BE2C (cell line): ENCODE results near the gene ANKRD31.

Source experiments
- DNase-seq: peaks from one replicate; pipeline ENCODE4 v3.0.0-alpha.2; 2020
- H3K27me3 ChIP-seq: fragments of 250-450 bp; sonication (Bioruptor Pico); 2 replicates; pipeline ENCODE4 v1.5.1; 2020; ENCODE audit warnings: mild to moderate bottlenecking
- H3K36me3 ChIP-seq: fragments of 250-450 bp; sonication (Bioruptor Pico); 2 replicates; pipeline ENCODE4 v1.5.1; 2020; ENCODE audit warnings: mild to moderate bottlenecking
- H3K4me1 ChIP-seq: fragments of 250-450 bp; sonication (Bioruptor Pico); 2 replicates; pipeline ENCODE4 v1.5.1; 2020
- H3K4me3 ChIP-seq: 2 replicates; pipeline ENCODE4 v1.5.1; 2011; ENCODE audit warnings: low read depth, low read length
- H3K9me3 ChIP-seq: fragments of 250-450 bp; sonication (Bioruptor Pico); 2 replicates; pipeline ENCODE4 v1.5.1; 2020
- TF ChIP-seq, protein P1 (sequence below): IDR thresholded peaks from 2 replicates; pipeline ENCODE4 v1.5.1; 2012; ENCODE audit warnings: mild to moderate bottlenecking, low read depth, low read length

Gene ANKRD31

DNA sequence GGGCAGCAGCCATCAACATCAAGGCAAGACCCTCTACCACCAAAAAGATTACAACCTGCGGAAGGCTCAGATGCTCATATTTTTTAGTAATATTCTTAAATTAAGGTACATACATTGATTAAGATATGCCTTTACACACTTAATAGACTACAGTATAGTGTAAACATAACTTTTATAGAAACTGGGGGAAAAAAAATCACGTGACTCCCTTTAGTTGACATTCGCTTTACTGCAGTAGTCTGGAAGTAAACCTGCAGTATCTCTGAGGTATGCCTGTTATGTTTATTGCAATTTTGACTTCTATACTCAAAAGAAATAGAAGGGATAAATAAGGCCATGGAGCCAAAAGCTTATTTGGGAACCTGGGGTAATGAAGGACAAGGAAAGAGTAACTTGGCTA, 169.2 kb downstream of the ANKRD31 start:
- no peak overlapping the region for H3K4me3 ChIP-seq
- no peaks in the 10 kb centered on the region for H3K9me3 ChIP-seq
- TF ChIP-seq, protein P1, sequence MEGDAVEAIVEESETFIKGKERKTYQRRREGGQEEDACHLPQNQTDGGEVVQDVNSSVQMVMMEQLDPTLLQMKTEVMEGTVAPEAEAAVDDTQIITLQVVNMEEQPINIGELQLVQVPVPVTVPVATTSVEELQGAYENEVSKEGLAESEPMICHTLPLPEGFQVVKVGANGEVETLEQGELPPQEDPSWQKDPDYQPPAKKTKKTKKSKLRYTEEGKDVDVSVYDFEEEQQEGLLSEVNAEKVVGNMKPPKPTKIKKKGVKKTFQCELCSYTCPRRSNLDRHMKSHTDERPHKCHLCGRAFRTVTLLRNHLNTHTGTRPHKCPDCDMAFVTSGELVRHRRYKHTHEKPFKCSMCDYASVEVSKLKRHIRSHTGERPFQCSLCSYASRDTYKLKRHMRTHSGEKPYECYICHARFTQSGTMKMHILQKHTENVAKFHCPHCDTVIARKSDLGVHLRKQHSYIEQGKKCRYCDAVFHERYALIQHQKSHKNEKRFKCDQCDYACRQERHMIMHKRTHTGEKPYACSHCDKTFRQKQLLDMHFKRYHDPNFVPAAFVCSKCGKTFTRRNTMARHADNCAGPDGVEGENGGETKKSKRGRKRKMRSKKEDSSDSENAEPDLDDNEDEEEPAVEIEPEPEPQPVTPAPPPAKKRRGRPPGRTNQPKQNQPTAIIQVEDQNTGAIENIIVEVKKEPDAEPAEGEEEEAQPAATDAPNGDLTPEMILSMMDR, result no peak
- DNase-seq, result no peak
- peaks cover 12% of the 10 kb centered on the region for H3K27me3 ChIP-seq
- H3K36me3 ChIP-seq, result no peaks in the 10 kb centered on the region; the same call in 1 of the 2 replicates
- H3K4me1 ChIP-seq, result no peaks in the 10 kb centered on the region

GRCh38 chr5:75062925-75063531, 173.7 kb downstream of the ANKRD31 start:
- TF ChIP-seq, protein P1, result no peak
- no peaks in the 10 kb centered on the region; the same call in 1 of the 2 replicates for H3K36me3 ChIP-seq
- DNase-seq, result no peak
- H3K27me3 ChIP-seq, result peaks cover 12% of the 10 kb centered on the region
- H3K4me1 ChIP-seq, result no peaks in the 10 kb centered on the region
- no peak overlapping the region for H3K4me3 ChIP-seq
- H3K9me3 ChIP-seq, result no peaks in the 10 kb centered on the region

DNA sequence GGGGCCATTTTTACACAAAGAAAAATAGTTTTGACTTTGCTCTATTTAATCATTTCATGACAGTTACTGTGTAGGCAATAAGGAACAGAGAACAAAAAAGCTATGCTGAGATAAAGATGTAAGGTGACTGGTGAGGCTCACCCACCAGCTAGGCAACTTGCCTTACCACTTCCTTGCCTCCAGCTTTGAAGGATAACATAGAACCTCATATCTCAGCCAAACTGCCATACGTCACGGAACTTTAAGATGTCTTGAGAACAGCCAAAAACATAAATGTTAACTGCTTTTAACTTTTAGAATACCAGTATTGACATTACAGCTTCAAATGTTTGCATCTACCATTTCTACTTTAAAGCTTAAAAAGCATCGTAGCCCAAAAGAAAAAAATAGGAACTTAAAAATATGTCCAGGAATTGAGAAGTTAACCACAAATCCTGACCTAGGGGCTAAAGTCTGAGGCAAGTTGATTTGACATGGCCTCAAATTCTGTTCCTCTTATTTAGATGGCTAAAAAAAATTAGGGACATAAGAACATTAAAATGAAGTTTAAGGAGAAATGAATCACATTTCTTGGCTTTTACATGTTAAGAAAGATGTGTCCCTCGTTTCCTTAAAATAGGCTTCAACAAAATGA, 176.6 kb downstream of the ANKRD31 start:
- DNase-seq, result no peak
- H3K4me1 ChIP-seq, result no peaks in the 10 kb centered on the region
- TF ChIP-seq, protein P1, result no peak

GRCh38 chr5:75058986-75059535, 177.6 kb downstream of the ANKRD31 start:
- peaks cover 27% of the 10 kb centered on the region for H3K27me3 ChIP-seq
- no peak for DNase-seq
- H3K4me1 ChIP-seq, result no peaks in the 10 kb centered on the region
- TF ChIP-seq, protein P1, result no peak
- H3K36me3 ChIP-seq, result no peaks in the 10 kb centered on the region
- no peak overlapping the region for H3K4me3 ChIP-seq
- no peaks in the 10 kb centered on the region for H3K9me3 ChIP-seq

More for the DNA sequence above, 176.6 kb downstream of the ANKRD31 start:
- H3K27me3 ChIP-seq, result peaks cover 17% of the 10 kb centered on the region
- no peak overlapping the region for H3K4me3 ChIP-seq
- H3K9me3 ChIP-seq, result no peaks in the 10 kb centered on the region
- no peaks in the 10 kb centered on the region for H3K36me3 ChIP-seq

DNA sequence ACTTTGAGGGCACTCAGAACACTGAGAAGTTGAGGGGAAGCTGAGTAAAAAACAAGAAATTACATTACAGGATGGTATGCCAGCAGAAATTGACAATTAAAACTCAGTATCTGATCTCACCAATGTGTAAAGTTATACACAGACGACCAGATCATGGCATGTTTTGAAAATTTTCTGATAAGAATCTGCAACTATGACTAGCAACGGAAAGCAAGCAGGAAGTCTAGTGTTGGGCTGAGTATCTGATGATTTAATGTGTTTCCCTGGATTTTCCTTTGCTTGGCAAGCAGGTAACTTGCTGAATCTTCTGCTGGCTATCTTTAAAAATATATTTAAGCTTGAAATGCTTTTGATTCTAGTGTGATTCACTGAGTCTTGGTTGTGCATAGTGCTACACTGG, 179.1 kb downstream of the ANKRD31 start:
- H3K27me3 ChIP-seq, result peaks cover 42% of the 10 kb centered on the region
- TF ChIP-seq, protein P1, result no peak

GRCh38 chr5:75055727-75056144, 180.9 kb downstream of the ANKRD31 start:
- Histone ChIP-seq H3K27me3 (peaks cover 60% of the 10 kb centered on the region), H3K9me3 (no peaks in the 10 kb centered on the region), H3K4me3 (no peak overlapping the region), H3K36me3 (no peaks in the 10 kb centered on the region), H3K4me1 (no peaks in the 10 kb centered on the region)
- no peak for DNase-seq
- TF ChIP-seq, protein P1, result no peak

More for the DNA sequence above, 179.1 kb downstream of the ANKRD31 start:
- Histone ChIP-seq H3K4me3 (no peak overlapping the region), H3K36me3 (no peaks in the 10 kb centered on the region), H3K4me1 (no peaks in the 10 kb centered on the region), H3K9me3 (no peaks in the 10 kb centered on the region)
- DNase-seq, result no peak
